Esophagus (tissue), 2 donors: ENCODE data around the gene SMPDL3A. TPM values are rescaled to one million over a fixed set of nuclear protein-coding genes. Genes with fewer than 3 reads are reported as not detected.

Experiments
- H3K27ac ChIP-seq, 2 donors: one replicate each; pipeline ENCODE4 v1.5.1; 2013; ENCODE audit warnings: low read depth in 2 of 2, mild to moderate bottlenecking in 2 of 2, inconsistent platforms in 1 of 2, low read length in 1 of 2, moderate library complexity in 1 of 2
- H3K27me3 ChIP-seq, 2 donors: one replicate each; pipeline ENCODE4 v1.6.1; 2013; ENCODE audit warnings: low read length in 2 of 2, control low read depth in 1 of 2, mild to moderate bottlenecking in 1 of 2; ENCODE audit not compliant: insufficient read depth in 2 of 2, control insufficient read depth in 1 of 2
- H3K36me3 ChIP-seq, 2 donors: one replicate each; pipeline ENCODE4 v1.6.1; 2013; ENCODE audit warnings: low read length in 1 of 2; ENCODE audit not compliant: control insufficient read depth in 2 of 2, insufficient read depth in 2 of 2
- H3K4me1 ChIP-seq, 2 donors: one replicate each; pipeline ENCODE4 v1.6.1; 2013; ENCODE audit warnings: low read length in 1 of 2; ENCODE audit not compliant: control insufficient read depth in 2 of 2, insufficient read depth in 2 of 2
- H3K4me3 ChIP-seq, 2 donors: one replicate each; pipeline ENCODE4 v1.5.1; 2013; ENCODE audit warnings: low read length in 2 of 2, mild to moderate bottlenecking in 2 of 2, low read depth in 1 of 2, moderate library complexity in 1 of 2
- H3K9me3 ChIP-seq, 2 donors: one replicate each; pipeline ENCODE4 v1.6.1; 2013; ENCODE audit warnings: mild to moderate bottlenecking in 2 of 2, low read depth in 1 of 2, low read length in 1 of 2, moderate library complexity in 1 of 2; ENCODE audit not compliant: control insufficient read depth in 2 of 2, insufficient read depth in 1 of 2
- WGBS, 2 donors: extraction: QIAGEN DNeasy Blood & Tissue Kit; methylation state at CpG; one replicate each; pipeline ENCODE4 v1.1.7; 2013; 5-methylcytosine and 5-hydroxymethylcytosine counted together
- polyA plus RNA-seq, 2 donors: library from polyadenylated mRNA; stranded (reverse); fragments of 200-250 nt; gene quantifications; one replicate each; pipeline ENCODE4 v1.2.3, GENCODE V29; 2013
- donor health status: healthy with polysubstance abuse.
- donor health status: Bipolar disorder and iron deficiency.

Gene SMPDL3A
- polyA plus RNA-seq, 2 donors, result 4.9 to 7.2 TPM

DNA sequence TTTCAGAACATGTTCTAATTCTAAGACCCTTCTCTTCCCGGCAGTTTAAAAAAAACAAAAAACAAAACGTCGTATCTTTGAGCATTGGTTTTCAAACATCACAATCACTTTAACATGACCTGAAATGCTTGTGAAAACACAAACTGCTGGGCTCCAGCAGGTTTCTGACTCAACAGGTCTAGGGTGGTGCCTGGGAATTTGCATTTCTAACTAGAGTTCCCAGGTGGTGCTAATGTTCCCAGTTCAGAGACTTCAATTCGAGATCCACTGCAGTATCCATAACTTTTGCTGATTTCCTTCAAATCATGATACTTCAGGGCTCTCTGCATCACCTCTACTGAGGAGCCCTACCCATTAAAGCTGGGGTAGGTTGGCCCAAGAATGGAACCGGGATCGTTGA is 850 bp upstream of the SMPDL3A start:
- 57 to 60% methylated on average over 6 of the region's 6 CpGs for WGBS, 2 donors
- H3K36me3 ChIP-seq, result no peaks in the 10 kb centered on the region
- H3K27ac ChIP-seq, result no peak overlapping the region
- peaks cover 0 to 4% of the 10 kb centered on the region in 2 donors for H3K4me1 ChIP-seq
- H3K4me3 ChIP-seq, result no peak overlapping the region
- H3K9me3 ChIP-seq, result no peaks in the 10 kb centered on the region
- H3K27me3 ChIP-seq, result no peaks in the 10 kb centered on the region

DNA sequence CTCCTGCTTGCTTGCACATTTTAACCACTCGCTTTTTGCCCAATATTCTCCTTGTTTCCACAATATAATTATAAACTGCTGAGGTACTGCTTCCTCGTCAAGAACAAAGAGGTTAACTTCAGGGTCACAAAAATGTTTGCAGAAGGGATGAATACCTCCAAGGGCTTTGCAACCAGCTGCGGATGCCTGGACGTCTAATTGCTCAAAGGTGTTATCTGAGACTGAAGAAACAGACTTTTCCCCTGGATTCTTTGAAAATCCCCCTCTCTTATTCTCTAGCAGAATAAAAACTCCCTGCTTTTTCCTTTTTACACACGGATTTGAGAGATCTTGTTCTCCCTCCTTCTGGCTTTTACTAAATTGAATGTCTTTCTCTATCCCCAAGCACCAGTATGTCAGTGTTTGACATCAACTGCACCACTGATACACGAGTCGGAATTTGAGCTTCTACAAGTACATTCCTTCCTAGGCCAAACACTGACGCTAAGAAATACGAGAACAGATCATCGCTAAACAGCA is 336 bp upstream of the SMPDL3A start:
- H3K27me3 ChIP-seq, result no peaks in the 10 kb centered on the region
- peaks cover 0 to 4% of the 10 kb centered on the region in 2 donors for H3K4me1 ChIP-seq
- no peaks in the 10 kb centered on the region for H3K9me3 ChIP-seq
- H3K4me3 ChIP-seq, result peak overlapping the region; percentile 75 to 78
- H3K36me3 ChIP-seq, result no peaks in the 10 kb centered on the region
- WGBS, 2 donors, result 14 to 16% methylated on average over 10 of the region's 10 CpGs
- H3K27ac ChIP-seq, result peak overlapping the region; percentile 93

DNA sequence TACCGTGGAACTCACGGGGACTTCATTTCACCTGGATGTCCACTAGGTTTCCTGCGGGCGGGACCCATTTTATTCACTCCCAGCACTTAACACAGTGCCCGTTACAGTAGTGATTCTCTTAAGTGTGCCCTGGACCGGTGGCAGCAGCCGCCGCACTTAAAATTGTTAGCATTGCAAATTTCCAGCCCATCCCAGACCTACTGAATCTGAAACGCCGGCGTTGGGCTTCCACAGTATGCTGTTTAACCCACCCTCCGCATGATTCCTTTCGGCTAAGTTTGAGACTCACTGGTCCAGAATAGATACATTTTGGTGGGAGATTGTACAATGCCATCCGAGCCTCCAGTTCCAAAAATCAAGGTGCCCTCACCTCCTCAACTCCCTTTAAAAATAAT is 967 bp downstream of the SMPDL3A start:
- Histone ChIP-seq H3K36me3 (no peaks in the 10 kb centered on the region), H3K4me1 (peaks cover 0 to 4% of the 10 kb centered on the region in 2 donors), H3K27me3 (no peaks in the 10 kb centered on the region), H3K4me3 (peak overlapping the region; percentile 75 to 78), H3K27ac (peak overlapping the region; percentile 93), H3K9me3 (no peaks in the 10 kb centered on the region)
- WGBS, 2 donors, result 2 to 3% methylated on average over 14 of the region's 14 CpGs

DNA sequence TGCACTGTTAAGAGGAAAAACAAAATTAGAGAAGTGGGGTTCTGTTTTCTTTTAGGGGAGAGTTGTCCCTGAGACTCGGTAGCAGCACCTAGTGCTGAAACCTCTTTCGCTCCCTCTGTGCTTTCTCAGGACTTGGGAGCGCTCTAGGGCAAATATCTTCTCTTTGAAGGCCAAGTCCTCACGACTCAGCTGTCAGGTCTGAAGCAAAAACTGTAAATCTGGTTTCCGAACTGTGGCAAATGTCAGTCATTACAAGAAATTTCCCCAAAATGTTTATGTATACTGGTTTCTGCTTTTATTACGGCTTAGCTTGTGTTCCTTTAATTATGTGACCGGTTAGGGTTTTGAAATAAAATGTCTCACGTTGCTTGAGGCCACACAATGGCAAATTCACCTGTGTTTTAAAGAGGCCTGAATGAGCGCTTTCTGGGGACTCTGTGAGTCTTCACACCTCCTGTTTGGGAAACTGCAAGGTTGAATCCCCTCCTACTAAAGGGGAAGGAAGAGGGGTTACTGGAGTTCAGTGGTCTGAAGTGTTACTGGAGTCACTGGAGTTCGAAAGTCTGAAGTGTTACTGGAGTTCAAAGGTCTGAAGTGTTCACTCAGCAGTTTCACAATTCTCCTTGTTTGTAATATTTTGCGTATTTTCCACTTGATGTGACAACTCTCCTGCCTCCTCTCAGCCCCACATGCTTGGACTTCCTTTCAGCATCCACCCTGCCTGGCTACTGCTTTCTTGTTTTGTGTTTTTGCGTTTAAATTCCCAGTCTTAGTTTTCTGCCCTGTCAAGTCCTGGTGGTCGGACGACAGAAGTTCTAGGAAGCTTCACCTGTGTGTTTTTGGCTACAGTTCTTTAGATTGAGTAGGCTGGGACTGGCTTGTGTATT is 1.6 kb downstream of the SMPDL3A start:
- Histone ChIP-seq H3K27ac (peak overlapping the region; percentile 65 to 93), H3K4me1 (peaks cover 0 to 4% of the 10 kb centered on the region in 2 donors), H3K4me3 (peak overlapping the region; percentile 75 to 78), H3K9me3 (no peaks in the 10 kb centered on the region), H3K27me3 (no peaks in the 10 kb centered on the region), H3K36me3 (no peaks in the 10 kb centered on the region)
- WGBS, 2 donors, result 32 to 44% methylated on average over 14 of the region's 14 CpGs

DNA sequence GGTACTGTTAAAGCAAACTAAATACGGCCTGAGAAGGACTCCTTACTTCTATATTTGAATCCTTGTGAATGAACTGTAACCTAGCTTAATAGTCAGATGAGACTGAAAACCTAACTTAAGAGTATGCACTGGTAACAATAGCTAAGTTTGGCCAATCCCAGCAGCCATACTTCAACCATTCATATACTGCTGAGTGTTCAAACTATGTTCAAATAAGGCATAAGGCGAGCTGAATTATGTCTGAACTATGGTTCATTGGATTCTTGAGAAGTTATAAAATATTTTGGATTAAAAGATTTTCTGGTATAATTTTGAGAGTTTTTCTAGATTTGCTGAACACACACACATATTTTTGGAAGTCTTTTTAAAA is 2.2 kb downstream of the SMPDL3A start:
- Histone ChIP-seq H3K4me1 (peaks cover 0 to 4% of the 10 kb centered on the region in 2 donors), H3K9me3 (no peaks in the 10 kb centered on the region), H3K27me3 (no peaks in the 10 kb centered on the region), H3K4me3 (no peak overlapping the region), H3K27ac (no peak overlapping the region), H3K36me3 (no peaks in the 10 kb centered on the region)
- whole genome bisulfite sequencing, 2 donors, result 64 to 82% methylated on average over 2 of the region's 2 CpGs

DNA sequence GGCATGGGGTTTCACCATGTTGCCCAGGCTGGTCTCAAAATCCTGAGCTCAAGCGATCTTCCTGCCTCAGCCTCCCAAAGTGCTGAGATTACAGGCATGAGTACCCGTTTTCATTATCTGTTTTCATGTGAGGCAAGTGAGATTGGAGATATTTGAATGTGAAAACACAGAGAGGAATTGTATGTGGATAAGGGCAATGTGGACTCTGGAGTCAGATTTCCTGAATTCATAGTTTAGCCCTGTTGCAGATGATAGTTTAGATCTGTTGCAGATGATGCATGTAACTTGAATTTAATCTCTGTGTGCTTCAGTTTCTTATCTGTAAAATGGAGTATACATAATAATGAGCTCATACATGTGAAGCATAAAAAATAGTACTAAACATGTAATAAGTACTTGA is 3.7 kb downstream of the SMPDL3A start:
- Histone ChIP-seq H3K9me3 (no peaks in the 10 kb centered on the region), H3K4me3 (no peak overlapping the region), H3K4me1 (peaks cover 0 to 4% of the 10 kb centered on the region in 2 donors), H3K36me3 (no peaks in the 10 kb centered on the region), H3K27me3 (no peaks in the 10 kb centered on the region), H3K27ac (no peak overlapping the region)
- 83 to 90% methylated on average over 2 of the region's 2 CpGs for WGBS, 2 donors

DNA sequence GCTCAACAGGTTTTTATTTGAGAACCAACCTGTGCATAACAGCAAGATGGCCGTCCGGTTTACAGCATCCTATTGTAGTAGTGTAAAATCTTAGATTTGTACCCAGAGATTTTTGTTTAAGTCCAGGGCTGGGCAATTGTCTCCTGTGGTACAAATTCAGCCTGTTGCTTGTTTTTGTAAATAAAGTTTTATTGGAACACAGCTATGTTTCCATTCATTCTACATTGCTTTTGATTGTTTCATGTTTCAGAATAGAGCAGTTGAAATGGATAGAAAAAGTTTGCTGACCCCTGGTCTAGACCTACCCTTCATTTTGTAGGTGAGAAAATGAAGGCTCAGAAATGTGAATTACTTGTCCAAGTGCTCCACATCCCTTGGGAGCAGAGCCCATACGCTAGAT is 8.5 kb downstream of the SMPDL3A start:
- no peak overlapping the region for H3K4me3 ChIP-seq
- H3K27me3 ChIP-seq, result no peaks in the 10 kb centered on the region
- H3K36me3 ChIP-seq, result no peaks in the 10 kb centered on the region
- no peaks in the 10 kb centered on the region for H3K9me3 ChIP-seq
- 90 to 95% methylated on average over 3 of the region's 3 CpGs for WGBS, 2 donors
- H3K4me1 ChIP-seq, result no peaks in the 10 kb centered on the region
- peak overlapping the region; percentile 55 to 66 for H3K27ac ChIP-seq

DNA sequence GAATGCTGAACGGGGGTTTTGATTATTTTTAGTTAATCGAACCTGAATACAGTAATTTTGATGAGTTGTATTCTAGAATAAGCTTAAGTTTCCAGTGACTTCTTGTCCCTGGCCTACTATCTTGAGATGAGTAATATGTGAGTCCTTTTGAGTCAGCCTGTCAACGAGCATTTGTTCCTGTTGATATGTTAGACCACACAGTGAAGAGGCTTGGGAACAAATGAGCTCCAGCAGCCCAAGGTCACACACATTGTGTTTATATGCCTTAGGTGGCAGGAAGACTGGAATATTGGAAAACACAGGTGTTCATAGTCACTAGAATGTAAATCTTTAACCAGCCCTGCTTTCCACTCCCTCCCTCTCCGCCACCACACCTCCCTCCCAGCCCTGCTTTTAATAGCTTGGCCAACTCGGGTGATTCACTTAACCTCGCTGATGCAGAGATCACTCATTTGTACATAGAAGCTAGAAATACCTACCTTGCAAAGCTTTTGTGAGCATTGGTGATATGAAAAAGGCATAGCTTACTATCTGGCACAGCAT is 9.1 kb downstream of the SMPDL3A start:
- H3K4me3 ChIP-seq, result no peak overlapping the region
- peak overlapping the region; percentile 75 to 89 for H3K27ac ChIP-seq
- 41% methylated on average over 6 of the region's 6 CpGs for WGBS, 2 donors
- H3K27me3 ChIP-seq, result no peaks in the 10 kb centered on the region
- no peaks in the 10 kb centered on the region for H3K9me3 ChIP-seq
- no peaks in the 10 kb centered on the region for H3K36me3 ChIP-seq
- no peaks in the 10 kb centered on the region for H3K4me1 ChIP-seq

DNA sequence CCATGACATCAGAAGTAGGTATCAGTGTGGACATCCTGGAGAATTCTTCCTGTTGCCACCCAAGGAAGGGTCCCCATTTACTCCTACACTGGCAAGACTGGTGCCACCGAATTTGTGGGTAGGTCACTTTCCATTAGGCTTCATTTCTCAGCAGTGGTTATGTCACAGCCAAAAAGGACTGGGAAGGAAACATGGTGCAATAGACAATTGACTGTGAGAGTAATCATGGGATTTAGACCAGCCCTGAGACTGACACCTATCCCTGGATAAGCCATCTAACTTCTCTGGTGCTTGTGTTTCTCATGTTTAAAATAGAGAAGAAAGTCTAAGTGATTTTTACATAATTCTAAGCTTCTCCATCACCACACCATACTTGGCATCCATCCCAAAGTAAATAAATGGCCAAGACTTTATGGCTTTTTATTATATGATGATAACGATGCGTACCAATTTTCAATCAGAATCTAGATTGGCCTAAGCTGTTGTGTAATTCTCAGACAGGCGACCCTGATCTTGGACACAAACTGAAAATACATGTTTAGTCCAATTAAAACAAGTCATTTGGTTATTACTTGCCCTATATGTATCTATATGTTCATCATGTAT is 10.2 kb downstream of the SMPDL3A start:
- Histone ChIP-seq H3K36me3 (no peaks in the 10 kb centered on the region), H3K4me3 (no peak overlapping the region), H3K9me3 (no peaks in the 10 kb centered on the region), H3K27ac (peak overlapping the region; percentile 86 to 89), H3K4me1 (no peaks in the 10 kb centered on the region), H3K27me3 (no peaks in the 10 kb centered on the region)
- WGBS, 2 donors, result 60 to 73% methylated on average over 4 of the region's 4 CpGs
